ENCODE results near the gene GBGT1.

The GBGT1 gene

GRCh38 chr9:133189826-133190225, 26.1 kb upstream of the GBGT1 start:
- Histone ChIP-seq H2AFZ (ENCODE audit: low read depth, low read length, severe bottlenecking) (no peak overlapping the region), H3K27ac (ENCODE audit: low read depth, low read length) (no peak overlapping the region), H4K20me1 (ENCODE audit: low read depth, low read length) (no peaks in the 10 kb centered on the region), H3K4me3 (ENCODE audit: insufficient read depth, low read length, poor library complexity, severe bottlenecking) (no peak overlapping the region), H3K9ac (ENCODE audit: low read length) (no peak overlapping the region), H3K36me3 (ENCODE audit: low read length) (no peaks in the 10 kb centered on the region), H3F3A (ENCODE audit: insufficient read depth) (no peaks in the 10 kb centered on the region), H3K9me3 (ENCODE audit: insufficient read depth, low read length) (no peaks in the 10 kb centered on the region), H3K4me2 (ENCODE audit: low read depth, low read length, poor library complexity, severe bottlenecking) (no peak overlapping the region), H3K79me2 (ENCODE audit: insufficient read depth, low read length) (no peaks in the 10 kb centered on the region), H3K27me3 (ENCODE audit: low read length) (no peaks in the 10 kb centered on the region), H3K9me2 (replicated peaks; ENCODE audit: insufficient read depth, low read length) (no peaks in the 10 kb centered on the region)
- TF ChIP-seq, protein P1, sequence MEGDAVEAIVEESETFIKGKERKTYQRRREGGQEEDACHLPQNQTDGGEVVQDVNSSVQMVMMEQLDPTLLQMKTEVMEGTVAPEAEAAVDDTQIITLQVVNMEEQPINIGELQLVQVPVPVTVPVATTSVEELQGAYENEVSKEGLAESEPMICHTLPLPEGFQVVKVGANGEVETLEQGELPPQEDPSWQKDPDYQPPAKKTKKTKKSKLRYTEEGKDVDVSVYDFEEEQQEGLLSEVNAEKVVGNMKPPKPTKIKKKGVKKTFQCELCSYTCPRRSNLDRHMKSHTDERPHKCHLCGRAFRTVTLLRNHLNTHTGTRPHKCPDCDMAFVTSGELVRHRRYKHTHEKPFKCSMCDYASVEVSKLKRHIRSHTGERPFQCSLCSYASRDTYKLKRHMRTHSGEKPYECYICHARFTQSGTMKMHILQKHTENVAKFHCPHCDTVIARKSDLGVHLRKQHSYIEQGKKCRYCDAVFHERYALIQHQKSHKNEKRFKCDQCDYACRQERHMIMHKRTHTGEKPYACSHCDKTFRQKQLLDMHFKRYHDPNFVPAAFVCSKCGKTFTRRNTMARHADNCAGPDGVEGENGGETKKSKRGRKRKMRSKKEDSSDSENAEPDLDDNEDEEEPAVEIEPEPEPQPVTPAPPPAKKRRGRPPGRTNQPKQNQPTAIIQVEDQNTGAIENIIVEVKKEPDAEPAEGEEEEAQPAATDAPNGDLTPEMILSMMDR (IDR thresholded peaks at IDR 0.05; ENCODE audit: insufficient read depth, low read length, poor library complexity, severe bottlenecking): no peak
- TF ChIP-seq EZH2phosphoT487 (conservative IDR thresholded peaks at IDR 0.05; ENCODE audit: low read length): no peak

DNA sequence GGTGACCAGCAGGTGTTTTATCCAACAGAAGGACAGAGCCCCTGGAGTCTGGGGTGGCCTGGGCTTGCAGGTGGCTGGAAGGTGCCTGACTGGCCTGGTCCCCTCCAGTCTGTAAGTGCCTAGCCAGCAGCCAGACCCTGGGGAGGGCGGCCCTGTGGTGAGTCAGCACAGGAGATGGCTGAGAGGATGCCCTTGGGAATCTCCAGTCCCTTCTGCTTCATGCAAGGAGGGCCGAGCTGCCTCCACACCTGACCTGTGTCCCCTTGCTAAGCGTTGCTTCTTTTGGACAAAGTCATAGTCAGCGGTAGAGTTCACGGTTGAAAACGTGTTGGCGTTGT, 25.1 kb upstream of the GBGT1 start:
- Histone ChIP-seq H3K4me2 (ENCODE audit: low read depth, low read length, poor library complexity, severe bottlenecking) (no peak overlapping the region), H4K20me1 (ENCODE audit: low read depth, low read length) (no peaks in the 10 kb centered on the region), H3K9me2 (replicated peaks; ENCODE audit: insufficient read depth, low read length) (no peaks in the 10 kb centered on the region), H3F3A (ENCODE audit: insufficient read depth) (no peaks in the 10 kb centered on the region), H3K9ac (ENCODE audit: low read length) (no peak overlapping the region), H3K27me3 (ENCODE audit: low read length) (no peaks in the 10 kb centered on the region), H3K27ac (ENCODE audit: low read depth, low read length) (no peak overlapping the region), H3K4me3 (ENCODE audit: insufficient read depth, low read length, poor library complexity, severe bottlenecking) (no peak overlapping the region), H3K79me2 (ENCODE audit: insufficient read depth, low read length) (no peaks in the 10 kb centered on the region), H3K36me3 (ENCODE audit: low read length) (no peaks in the 10 kb centered on the region), H2AFZ (ENCODE audit: low read depth, low read length, severe bottlenecking) (no peak overlapping the region), H3K9me3 (ENCODE audit: insufficient read depth, low read length) (no peaks in the 10 kb centered on the region)
- no peak for TF ChIP-seq EZH2phosphoT487 (conservative IDR thresholded peaks at IDR 0.05; ENCODE audit: low read length)
- TF ChIP-seq, protein P1 (IDR thresholded peaks at IDR 0.05; ENCODE audit: insufficient read depth, low read length, poor library complexity, severe bottlenecking): no peak

DNA sequence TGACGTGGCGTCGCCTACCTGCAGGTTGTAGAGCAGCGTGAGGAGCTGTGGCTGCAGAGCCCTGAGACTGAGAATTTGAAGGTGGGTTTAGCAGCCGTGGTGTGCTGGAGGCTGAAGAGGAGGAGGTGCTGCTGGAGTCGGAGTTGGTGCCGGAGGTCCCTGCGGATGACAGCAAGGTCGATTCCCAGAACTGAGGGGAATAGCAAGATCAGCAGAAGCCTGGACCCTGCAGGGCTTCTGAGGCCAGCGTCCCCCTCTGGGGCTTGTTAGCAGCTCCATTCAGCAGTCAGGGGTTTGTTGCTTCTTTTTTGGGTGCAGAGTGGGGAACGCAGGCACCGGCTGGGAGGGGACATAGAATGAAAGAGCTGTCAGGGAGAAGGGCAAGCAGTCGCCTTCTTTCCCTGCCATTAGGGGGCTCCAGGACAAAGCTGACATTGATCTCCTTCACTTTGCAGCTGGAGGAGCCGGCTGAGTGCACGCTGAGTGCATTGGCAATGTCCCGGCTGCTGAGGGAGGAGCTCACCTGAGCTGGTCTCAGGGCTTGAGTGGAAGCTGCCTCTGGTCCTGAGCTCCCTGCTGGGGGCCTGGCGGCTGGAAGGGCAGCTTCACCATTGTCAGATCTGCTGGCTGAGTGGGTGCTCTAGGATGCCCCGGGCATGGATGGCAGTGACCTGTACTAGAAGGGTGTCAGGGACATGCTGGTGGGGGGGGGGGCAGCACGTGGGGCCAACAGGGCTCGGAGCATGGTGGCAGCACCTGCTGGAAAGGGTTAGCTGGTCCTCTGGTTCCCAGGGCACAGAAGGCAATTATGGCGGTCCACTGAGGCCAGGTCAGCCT, 24.5 kb upstream of the GBGT1 start:
- H3K79me2 ChIP-seq (ENCODE audit: insufficient read depth, low read length): no peaks in the 10 kb centered on the region
- no peaks in the 10 kb centered on the region for H4K20me1 ChIP-seq (ENCODE audit: low read depth, low read length)
- no peak overlapping the region for H3K9ac ChIP-seq (ENCODE audit: low read length)
- H3K9me2 ChIP-seq (replicated peaks; ENCODE audit: insufficient read depth, low read length): no peaks in the 10 kb centered on the region
- no peaks in the 10 kb centered on the region for H3F3A ChIP-seq (ENCODE audit: insufficient read depth)
- H3K27ac ChIP-seq (ENCODE audit: low read depth, low read length): no peak overlapping the region
- no peak overlapping the region for H2AFZ ChIP-seq (ENCODE audit: low read depth, low read length, severe bottlenecking)
- no peak overlapping the region for H3K4me3 ChIP-seq (ENCODE audit: insufficient read depth, low read length, poor library complexity, severe bottlenecking)
- H3K9me3 ChIP-seq (ENCODE audit: insufficient read depth, low read length): no peaks in the 10 kb centered on the region
- no peaks in the 10 kb centered on the region for H3K36me3 ChIP-seq (ENCODE audit: low read length)
- TF ChIP-seq, protein P1 (IDR thresholded peaks at IDR 0.05; ENCODE audit: insufficient read depth, low read length, poor library complexity, severe bottlenecking): no peak
- no peak for TF ChIP-seq EZH2phosphoT487 (conservative IDR thresholded peaks at IDR 0.05; ENCODE audit: low read length)
- no peaks in the 10 kb centered on the region for H3K27me3 ChIP-seq (ENCODE audit: low read length)
- H3K4me2 ChIP-seq (ENCODE audit: low read depth, low read length, poor library complexity, severe bottlenecking): no peak overlapping the region

Data from SU-DHL-6 (cell line).